ENCODE data around the gene OR13C2. TPM values are rescaled to one million over a fixed set of nuclear protein-coding genes. Genes with fewer than 3 reads are reported as not detected.

Gene OR13C2
- total RNA-seq, 1 donor from 2014 or later = not detected

DNA sequence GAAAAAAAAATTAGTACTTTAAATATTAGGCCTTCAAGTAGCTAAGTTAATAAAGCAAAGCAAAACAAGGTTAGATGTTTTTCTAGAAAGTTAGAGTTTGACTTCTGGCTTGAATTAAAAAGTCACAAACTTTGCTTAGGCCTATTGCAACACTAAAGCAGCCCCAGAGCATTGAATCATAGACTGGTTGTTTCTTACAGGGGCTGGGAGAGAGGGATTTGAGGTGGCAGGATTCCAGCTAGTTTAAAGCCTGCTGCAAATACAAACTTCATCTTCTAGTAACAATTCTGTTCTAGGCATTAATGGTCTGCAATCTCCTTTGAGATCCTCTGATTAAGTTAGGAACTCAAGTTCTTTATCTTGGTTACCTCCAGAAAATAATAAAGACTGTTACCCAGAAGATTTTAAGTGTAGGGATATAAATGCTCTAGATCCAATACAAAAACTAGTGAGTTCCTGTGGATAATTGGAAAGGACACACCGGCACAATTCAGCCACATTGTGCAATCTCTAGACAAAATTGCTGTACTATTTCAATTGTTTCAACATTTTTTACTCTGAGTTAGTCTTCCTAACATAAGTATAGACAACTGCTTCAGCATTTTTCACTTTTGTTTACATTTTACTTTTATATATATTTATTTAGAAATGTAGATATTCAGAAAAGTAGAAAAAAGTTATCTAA is 18.8 kb downstream of the OR13C2 start:
- H3K36me3 Mint-ChIP-seq = no peaks in the 10 kb centered on the region
- H3K27ac Mint-ChIP-seq = no peak overlapping the region
- TF ChIP-seq, protein P1, sequence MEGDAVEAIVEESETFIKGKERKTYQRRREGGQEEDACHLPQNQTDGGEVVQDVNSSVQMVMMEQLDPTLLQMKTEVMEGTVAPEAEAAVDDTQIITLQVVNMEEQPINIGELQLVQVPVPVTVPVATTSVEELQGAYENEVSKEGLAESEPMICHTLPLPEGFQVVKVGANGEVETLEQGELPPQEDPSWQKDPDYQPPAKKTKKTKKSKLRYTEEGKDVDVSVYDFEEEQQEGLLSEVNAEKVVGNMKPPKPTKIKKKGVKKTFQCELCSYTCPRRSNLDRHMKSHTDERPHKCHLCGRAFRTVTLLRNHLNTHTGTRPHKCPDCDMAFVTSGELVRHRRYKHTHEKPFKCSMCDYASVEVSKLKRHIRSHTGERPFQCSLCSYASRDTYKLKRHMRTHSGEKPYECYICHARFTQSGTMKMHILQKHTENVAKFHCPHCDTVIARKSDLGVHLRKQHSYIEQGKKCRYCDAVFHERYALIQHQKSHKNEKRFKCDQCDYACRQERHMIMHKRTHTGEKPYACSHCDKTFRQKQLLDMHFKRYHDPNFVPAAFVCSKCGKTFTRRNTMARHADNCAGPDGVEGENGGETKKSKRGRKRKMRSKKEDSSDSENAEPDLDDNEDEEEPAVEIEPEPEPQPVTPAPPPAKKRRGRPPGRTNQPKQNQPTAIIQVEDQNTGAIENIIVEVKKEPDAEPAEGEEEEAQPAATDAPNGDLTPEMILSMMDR (conservative IDR thresholded peaks at IDR 0.05) = no peak
- no peak overlapping the region for H3K4me3 Mint-ChIP-seq
- H3K9me3 Mint-ChIP-seq = no peaks in the 10 kb centered on the region
- H3K27me3 Mint-ChIP-seq = no peaks in the 10 kb centered on the region
- no peak for DNase-seq (ENCODE audit: extremely low spot score, unreplicated experiment)
- H3K4me1 Mint-ChIP-seq (ENCODE audit: unreplicated experiment) = no peaks in the 10 kb centered on the region

DNA sequence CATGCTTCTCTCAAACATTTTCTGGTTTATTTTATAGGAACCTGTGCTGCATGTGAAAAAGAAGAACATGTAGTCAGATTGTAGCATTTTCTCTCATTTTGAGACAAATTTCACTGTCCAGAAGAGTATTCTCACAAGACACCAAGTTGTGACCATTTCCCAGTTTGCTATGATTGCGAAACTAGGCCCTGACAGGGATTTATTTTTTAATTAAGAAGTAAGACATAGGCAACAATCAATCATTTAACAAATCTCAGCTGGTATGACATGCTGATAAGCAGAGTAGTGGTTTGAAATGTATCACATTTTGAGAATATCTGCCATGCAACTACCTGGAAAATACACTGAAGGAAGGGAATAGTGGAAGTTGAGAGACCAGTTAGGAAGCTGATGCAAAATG is 24.9 kb downstream of the OR13C2 start:
- H3K9me3 Mint-ChIP-seq = no peaks in the 10 kb centered on the region
- TF ChIP-seq, protein P1 (conservative IDR thresholded peaks at IDR 0.05) = no peak
- H3K27ac Mint-ChIP-seq = no peak overlapping the region
- no peaks in the 10 kb centered on the region for H3K4me1 Mint-ChIP-seq (ENCODE audit: unreplicated experiment)
- H3K36me3 Mint-ChIP-seq = no peaks in the 10 kb centered on the region
- no peak for DNase-seq (ENCODE audit: extremely low spot score, unreplicated experiment)
- H3K27me3 Mint-ChIP-seq = no peaks in the 10 kb centered on the region
- H3K4me3 Mint-ChIP-seq = no peak overlapping the region

DNA sequence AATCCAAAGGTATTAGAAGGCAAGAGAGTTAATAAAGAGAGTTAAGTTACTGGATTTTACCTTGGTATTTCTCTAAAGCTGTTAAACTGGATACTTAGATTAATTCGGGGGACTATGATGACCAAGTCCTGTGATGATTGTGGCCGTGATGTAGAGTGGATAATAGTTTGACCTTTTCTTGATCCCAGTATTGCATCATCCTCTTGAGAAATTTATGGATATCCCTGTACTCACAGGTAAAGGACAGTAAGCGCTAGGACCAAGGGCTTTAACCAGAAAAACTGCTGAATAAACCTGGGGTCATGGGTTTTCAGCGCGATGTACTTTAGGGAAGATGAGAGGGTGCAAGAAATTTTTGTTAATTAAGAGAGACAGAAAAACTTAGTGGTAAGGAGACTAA is 28.2 kb downstream of the OR13C2 start:
- DNase-seq (ENCODE audit: extremely low spot score, unreplicated experiment) = no peak
- H3K4me1 Mint-ChIP-seq (ENCODE audit: unreplicated experiment) = no peaks in the 10 kb centered on the region
- H3K36me3 Mint-ChIP-seq = no peaks in the 10 kb centered on the region

DNA sequence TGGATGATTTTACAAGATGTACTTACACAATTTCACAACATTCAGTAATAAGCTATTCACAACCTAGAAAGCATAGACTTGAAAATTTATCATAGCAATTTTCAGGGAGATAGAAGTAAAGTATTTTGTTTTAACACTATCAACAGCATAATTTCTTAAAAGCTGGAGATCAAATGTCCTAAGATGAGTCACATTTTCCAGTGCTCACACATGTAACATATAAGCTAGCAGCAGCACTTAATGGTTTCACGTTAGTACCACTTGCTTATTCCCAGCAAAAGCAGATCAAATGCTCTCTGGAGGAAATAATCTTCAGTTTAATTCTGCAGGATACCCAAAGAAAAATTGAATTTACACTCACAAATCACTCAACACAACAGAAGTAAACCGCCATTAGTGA is 30.0 kb downstream of the OR13C2 start:
- H3K36me3 Mint-ChIP-seq = no peaks in the 10 kb centered on the region
- H3K9me3 Mint-ChIP-seq = no peaks in the 10 kb centered on the region
- no peaks in the 10 kb centered on the region for H3K27me3 Mint-ChIP-seq
- no peaks in the 10 kb centered on the region for H3K4me1 Mint-ChIP-seq (ENCODE audit: unreplicated experiment)
- no peak overlapping the region for H3K27ac Mint-ChIP-seq
- no peak overlapping the region for H3K4me3 Mint-ChIP-seq
- TF ChIP-seq, protein P1 (conservative IDR thresholded peaks at IDR 0.05) = no peak
- DNase-seq (ENCODE audit: extremely low spot score, unreplicated experiment) = no peak

More for the DNA sequence above, 28.2 kb downstream of the OR13C2 start:
- H3K9me3 Mint-ChIP-seq = no peaks in the 10 kb centered on the region
- H3K4me3 Mint-ChIP-seq = no peak overlapping the region
- H3K27ac Mint-ChIP-seq = no peak overlapping the region
- TF ChIP-seq, protein P1 (conservative IDR thresholded peaks at IDR 0.05) = no peak
- H3K27me3 Mint-ChIP-seq = no peaks in the 10 kb centered on the region

DNA sequence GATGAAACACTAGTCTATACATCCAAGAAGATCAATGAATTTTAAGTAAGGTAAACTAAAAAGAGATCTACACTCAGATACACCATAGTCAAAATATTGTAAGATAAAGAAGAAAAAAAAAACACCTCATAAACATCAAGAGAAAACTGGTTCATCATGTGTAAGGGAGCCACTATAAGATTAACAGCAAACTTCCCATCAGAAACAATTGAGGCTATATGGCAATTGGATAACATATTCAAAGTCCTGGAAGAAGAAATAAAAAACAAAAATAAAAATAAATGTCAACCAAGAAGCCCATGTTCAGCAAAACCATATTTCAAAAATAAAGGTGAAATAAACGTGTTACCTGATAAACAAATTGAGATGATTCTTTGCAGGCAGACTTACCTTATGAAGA is 32.8 kb downstream of the OR13C2 start:
- no peaks in the 10 kb centered on the region for H3K36me3 Mint-ChIP-seq
- DNase-seq (ENCODE audit: extremely low spot score, unreplicated experiment) = no peak
- H3K9me3 Mint-ChIP-seq = no peaks in the 10 kb centered on the region
- no peaks in the 10 kb centered on the region for H3K4me1 Mint-ChIP-seq (ENCODE audit: unreplicated experiment)
- H3K27me3 Mint-ChIP-seq = no peaks in the 10 kb centered on the region
- H3K4me3 Mint-ChIP-seq = no peak overlapping the region
- TF ChIP-seq, protein P1 (conservative IDR thresholded peaks at IDR 0.05) = no peak
- H3K27ac Mint-ChIP-seq = no peak overlapping the region

Measured in type B pancreatic cell (in vitro differentiated cells).